Panc1 (cell line): ENCODE measurements around the gene SND1.

Source experiments
- CTCF ChIP-seq: fragments of 450-650 bp; IDR thresholded peaks from 2 replicates; pipeline ENCODE4 v1.5.1; 2017; ENCODE audit warnings: mild to moderate bottlenecking
- POLR2AphosphoS5 ChIP-seq: IDR thresholded peaks from 2 replicates; pipeline ENCODE4 v1.6.1; 2012; ENCODE audit warnings: mild to moderate bottlenecking, low read depth, low read length, moderate library complexity
- REST ChIP-seq, 2 experiments: IDR thresholded peaks; 2 replicates each; pipeline ENCODE4 v1.6.1; 2011 to 2012; ENCODE audit warnings: low read depth in 2 of 2, control low read depth in 1 of 2, low read length in 1 of 2, mild to moderate bottlenecking in 1 of 2, moderate library complexity in 1 of 2; ENCODE audit not compliant: insufficient read depth in 1 of 2

- TF ChIP-seq CTCF (no peak), POLR2AphosphoS5 (no peak), REST (IDR thresholded peaks at IDR 0.05; ENCODE audit: insufficient read depth in 1 of 2, low read depth in 2 of 2, low read length in 1 of 2) (no peak)
Measured at GRCh38 chr7:128081808-128082207, 429.8 kb downstream of the SND1 start.
